IMR-90 (cell line): ENCODE measurements around the gene FN3KRP.

Experiments
- CEBPB ChIP-seq: IDR thresholded peaks from 2 replicates; pipeline ENCODE4 v1.6.1; 2012; ENCODE audit warnings: low read depth, low read length, improper control_type of control experiment
- POLR2A ChIP-seq: IDR thresholded peaks from 2 replicates; pipeline ENCODE4 v1.6.1; 2012; ENCODE audit warnings: mild to moderate bottlenecking, low read depth, low read length
- RAD21 ChIP-seq: IDR thresholded peaks from 2 replicates; pipeline ENCODE4 v1.6.1; 2012; ENCODE audit warnings: low read length, improper control_type of control experiment
- USF2 ChIP-seq: fragments of 150-350 bp; IDR thresholded peaks from 2 replicates; pipeline ENCODE4 v1.6.1; 2017; ENCODE audit warnings: mild to moderate bottlenecking, antibody characterized with exemption, low read length, low read depth
- TF ChIP-seq, protein P1 (sequence below): conservative IDR thresholded peaks from 2 replicates; pipeline ENCODE4 v1.5.1; 2012; ENCODE audit warnings: mild to moderate bottlenecking, low read depth, low read length, improper control_type of control experiment

- TF ChIP-seq, protein P1, sequence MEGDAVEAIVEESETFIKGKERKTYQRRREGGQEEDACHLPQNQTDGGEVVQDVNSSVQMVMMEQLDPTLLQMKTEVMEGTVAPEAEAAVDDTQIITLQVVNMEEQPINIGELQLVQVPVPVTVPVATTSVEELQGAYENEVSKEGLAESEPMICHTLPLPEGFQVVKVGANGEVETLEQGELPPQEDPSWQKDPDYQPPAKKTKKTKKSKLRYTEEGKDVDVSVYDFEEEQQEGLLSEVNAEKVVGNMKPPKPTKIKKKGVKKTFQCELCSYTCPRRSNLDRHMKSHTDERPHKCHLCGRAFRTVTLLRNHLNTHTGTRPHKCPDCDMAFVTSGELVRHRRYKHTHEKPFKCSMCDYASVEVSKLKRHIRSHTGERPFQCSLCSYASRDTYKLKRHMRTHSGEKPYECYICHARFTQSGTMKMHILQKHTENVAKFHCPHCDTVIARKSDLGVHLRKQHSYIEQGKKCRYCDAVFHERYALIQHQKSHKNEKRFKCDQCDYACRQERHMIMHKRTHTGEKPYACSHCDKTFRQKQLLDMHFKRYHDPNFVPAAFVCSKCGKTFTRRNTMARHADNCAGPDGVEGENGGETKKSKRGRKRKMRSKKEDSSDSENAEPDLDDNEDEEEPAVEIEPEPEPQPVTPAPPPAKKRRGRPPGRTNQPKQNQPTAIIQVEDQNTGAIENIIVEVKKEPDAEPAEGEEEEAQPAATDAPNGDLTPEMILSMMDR, result no peak
- TF ChIP-seq USF2 (no peak), RAD21 (no peak), CEBPB (no peak), POLR2A (no peak)
Measured at GRCh38 chr17:82683534-82683933, 33.0 kb upstream of the FN3KRP start.
